Hematopoietic multipotent progenitor cell treated with erythropoietin and hydrocortisone succinate and interleukin-3 and kit ligand, for 8 days (in vitro differentiated cells): ENCODE results near the gene C2CD4D.
A peak's percentile ranks its signal among the peaks of the same experiment; 100 is the strongest.

Source experiments
- DNase-seq: peaks from one replicate; pipeline ENCODE4 v3.0.0-alpha.2; 2015

The C2CD4D gene

GRCh38 chr1:151858030-151858746 is 18.6 kb upstream of the C2CD4D start:
- DNase-seq = no peak

DNA sequence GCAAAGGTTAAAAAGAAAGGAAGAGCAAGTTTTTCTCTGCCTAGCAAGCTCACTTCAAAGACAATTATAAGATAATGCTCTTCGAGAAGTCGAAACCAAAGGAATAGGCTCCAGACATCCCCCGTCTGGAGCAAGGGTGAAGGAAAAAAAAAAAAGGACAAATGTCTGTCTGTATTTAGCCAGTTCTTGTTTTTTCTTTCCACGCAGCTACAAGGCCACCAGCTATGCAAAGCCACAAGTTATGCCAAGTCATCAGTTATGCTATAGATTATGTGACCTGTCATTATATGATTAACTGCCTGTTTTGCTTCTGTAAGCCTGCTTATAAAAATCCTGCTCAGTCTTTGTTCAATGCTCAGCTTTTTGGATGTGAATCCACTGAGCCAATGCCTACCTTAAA is 16.3 kb upstream of the C2CD4D start:
- peak; percentile 55 for DNase-seq

DNA sequence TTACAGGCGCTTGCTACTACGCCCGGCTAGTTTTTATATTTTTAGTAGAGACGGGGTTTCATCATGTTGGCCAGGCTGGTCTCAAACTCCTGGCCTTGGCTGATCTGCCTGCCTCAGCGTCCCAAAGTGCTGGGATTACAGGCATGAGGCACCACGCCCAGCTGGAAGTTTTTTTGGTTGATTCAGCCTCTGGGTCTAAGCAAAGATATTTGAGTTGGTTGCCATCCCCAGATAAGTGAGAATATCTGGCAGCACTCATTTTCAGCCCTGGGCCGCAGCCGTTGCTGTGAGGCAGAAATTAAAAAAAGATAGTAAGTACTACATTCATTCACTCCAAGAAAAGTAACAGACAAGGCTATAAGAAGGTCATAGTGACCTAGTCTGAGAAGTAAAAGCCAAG is 15.9 kb upstream of the C2CD4D start:
- DNase-seq = peak; percentile 82

GRCh38 chr1:151854658-151855057 is 15.0 kb upstream of the C2CD4D start:
- DNase-seq = no peak

- DNase-seq = peak; percentile 60
These were observed 13.9 kb upstream of the C2CD4D start, which contains the start of gene THEM5 for GRCh38 chr1:151853411-151853943. Gene THEM5 (minus strand): TSS chr1:151853712. CDS start chr1:151853565, 147 bp downstream.

DNA sequence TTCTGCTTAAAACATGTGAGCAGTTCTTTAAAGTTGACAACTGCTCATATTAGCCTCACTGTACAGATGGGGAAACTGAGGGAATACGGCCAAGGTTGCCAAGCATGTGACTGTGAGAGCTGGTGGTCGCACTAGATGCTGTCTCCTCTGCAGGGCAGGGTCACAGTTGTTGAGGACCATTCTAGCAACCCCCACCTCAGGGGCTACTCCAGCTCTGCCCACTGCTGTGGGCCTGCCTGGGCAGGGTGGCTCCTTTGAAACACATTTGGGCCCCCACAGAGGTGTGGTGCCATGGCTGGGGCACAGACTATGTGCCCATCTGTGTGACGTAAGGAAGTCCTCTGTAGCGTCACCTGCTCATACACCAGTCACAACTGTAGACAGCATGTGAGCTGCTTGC is 13.1 kb upstream of the C2CD4D start:
- no peak for DNase-seq

- no peak for DNase-seq
These were observed 12.3 kb upstream of the C2CD4D start for GRCh38 chr1:151851886-151852285.

GRCh38 chr1:151849871-151850270 is 10.3 kb upstream of the C2CD4D start:
- DNase-seq = no peak

DNA sequence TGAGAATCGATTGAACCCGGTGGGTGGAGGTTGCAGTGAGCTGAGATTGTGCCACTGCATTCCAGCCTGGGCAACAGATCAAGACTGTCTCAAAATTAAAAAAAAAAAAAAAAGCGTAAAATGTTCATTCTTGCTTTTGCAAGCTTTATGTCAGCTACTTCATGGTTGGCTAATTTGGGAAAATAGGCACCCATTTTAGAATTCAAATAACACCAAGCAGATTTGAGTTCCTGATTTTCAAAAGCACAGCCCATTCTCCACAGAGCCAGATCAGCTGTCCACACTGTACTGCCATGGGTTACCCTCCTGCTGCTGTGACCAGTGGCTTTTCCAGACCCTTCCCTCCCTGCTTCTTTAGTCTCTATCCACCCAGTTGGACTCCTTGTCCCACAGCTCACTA is 9.5 kb upstream of the C2CD4D start:
- no peak for DNase-seq

DNA sequence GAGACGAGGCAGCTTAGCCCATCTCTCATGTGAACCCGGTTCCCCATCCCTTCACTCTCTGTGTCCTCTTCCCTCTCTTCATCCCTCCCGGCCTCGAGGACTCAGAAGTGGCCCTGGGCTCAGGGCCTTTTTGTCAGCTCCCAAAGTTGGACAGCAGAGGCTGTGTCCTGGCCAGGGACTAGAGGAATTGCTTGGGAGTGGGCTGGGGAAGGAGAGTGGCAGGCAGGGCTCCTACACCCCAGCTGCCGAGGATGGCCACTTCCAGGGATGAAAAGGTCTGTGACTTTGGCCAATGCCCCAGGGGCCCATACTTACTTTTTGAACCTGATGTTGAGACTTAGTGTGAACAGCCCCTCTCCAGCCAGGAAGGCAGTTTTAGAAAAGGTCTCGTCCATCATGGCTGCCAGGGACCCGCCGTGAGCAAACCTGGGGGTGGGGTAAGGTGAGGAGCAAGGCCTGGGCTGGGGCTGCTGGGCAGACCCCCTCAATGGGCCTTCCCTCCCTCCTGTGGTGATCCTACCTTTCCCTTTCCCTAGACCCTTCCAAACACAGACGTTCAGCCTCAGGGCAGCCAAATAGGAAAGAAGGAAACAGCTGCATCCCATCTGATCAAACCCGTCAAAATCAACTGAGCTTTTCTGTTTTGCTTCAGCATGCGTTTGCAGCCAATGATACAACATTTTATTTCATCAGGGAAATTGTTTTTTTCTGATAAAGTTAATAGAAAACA is 8.4 kb upstream of the C2CD4D start:
- no peak for DNase-seq

DNA sequence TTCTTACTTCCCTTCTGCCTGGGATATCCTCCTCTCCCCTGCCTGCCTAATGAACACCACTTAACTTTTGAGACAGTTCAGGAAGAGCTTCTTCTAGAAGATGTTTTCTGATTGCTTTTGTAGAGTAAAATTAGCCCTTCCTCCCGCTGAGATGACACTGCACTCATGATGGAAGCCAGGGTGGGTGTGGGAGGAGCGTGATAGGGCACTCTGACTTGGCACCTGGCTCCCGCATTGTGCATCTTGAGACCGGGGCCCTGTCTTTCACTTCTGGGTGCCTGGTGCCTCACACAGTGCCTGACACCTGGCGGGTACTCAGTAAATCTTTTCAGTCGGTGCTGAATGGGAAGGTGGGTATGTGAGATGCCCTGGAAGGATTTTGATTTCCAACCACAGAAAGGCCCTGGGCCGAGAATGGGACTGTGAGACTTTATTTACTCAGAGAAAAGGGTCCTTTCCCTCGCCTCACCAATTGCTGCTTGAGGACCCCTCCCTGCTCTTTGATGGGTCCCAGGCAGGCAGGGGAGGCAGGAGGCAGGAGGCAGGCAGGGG is 7.1 kb upstream of the C2CD4D start:
- DNase-seq = no peak

GRCh38 chr1:151846062-151846568 is 6.5 kb upstream of the C2CD4D start:
- DNase-seq = peak; percentile 31

DNA sequence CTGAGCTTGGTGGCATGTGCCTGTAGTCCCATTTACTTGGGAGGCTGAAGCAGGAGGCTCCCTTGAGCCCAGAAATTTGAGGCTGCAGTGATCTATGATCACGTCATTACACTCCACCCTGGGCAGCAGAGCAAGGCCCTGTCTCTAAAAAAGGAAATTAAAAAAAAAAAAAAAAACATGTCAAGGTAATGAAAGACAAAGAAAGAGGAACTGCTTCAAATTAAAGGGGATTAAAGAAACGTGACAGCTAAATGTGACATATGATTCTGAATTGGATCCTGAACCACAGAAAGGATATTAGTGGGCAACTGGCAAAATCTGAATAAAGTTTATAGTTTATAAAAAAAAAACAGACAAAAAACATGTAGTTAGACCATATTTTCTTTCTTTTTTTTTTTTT is 3.8 kb upstream of the C2CD4D start:
- no peak for DNase-seq

- no peak for DNase-seq
These were observed 1.5 kb upstream of the C2CD4D start for GRCh38 chr1:151841141-151841540.

- DNase-seq = no peak
These were observed 801 bp upstream of the C2CD4D start for GRCh38 chr1:151840421-151840820.

GRCh38 chr1:151839082-151839412 is 573 bp downstream of the C2CD4D start:
- DNase-seq = no peak

DNA sequence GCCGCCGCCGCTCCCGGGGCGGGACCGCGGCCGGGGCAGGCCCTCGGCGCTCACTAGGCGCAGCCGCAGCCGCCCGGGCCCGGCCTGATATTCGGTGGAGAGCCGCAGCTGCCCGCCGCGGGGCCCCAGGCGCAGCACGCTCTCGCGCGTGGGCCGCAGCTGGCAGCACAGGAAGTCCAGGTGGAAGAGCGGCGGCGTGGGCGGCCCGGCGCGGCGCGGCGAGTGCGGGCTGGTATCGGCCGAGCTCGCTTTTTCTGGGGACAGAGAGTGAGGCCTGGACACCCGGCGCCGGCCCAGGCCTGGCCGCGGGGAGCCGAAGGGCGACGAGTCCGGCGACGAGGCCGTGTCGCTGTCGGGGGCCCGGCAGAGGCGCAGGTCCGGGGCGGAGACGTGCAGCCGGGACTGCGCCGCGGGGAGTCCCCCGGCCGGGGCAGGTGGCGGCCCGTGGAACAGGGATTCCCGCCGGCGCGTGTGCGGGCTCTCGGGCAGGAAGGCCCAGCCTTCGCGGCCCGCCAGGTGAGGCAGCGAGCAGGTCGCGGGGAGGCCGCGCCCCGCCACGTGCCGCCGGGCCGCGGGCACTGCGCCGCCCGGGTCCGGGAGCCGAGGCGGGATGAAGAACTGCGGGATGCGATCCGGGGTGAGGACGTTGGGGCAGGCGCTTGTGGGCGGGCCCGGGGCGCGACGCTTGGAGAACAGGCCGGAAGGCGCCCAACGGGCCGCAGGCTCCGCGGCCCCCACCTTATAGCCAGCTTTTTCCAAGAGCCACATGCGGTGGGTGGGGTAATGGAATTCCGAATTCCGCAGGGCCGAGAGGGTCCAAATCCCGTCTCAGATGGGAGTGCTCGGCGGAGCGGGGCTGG is 1.2 kb downstream of the C2CD4D start:
- no peak for DNase-seq

GRCh38 chr1:151837884-151838221 is 1.8 kb downstream of the C2CD4D start:
- no peak for DNase-seq

- no peak for DNase-seq
These were observed 2.4 kb downstream of the C2CD4D start for GRCh38 chr1:151837197-151837596.

- DNase-seq = no peak
These were observed 4.0 kb downstream of the C2CD4D start for GRCh38 chr1:151835596-151835995.

DNA sequence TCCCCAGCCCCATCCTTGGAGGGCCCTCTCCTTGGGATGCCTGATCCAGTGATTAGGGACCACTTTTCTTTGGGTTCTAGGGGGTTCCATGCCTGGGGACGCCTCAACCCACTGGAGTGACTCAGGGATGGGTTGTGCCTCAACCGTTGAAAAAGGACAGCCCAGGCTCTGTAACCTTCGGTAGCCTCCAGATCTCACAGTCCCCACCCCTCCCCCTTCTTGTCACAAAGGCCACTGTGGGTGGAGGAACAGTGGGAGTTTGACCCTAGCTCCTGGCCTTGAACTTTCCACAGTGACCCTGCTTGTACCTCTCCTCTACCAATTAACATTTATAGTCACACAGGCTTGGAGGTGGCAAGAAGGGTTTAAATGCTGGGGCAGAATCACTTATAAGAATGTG is 5.4 kb downstream of the C2CD4D start:
- DNase-seq = no peak

- no peak for DNase-seq
These were observed 6.3 kb downstream of the C2CD4D start for GRCh38 chr1:151833172-151833900.
